ENCODE measurements around the gene NKAIN2.
"Not testable (repeated sequence)": the region's sequence is repeated elsewhere in the genome, so short reads cannot be mapped to it uniquely, and the experiment has no call there.

Gene NKAIN2

GRCh38 chr6:124494956-124495664 lies 691.4 kb downstream of the NKAIN2 start:
- DNase-seq (ENCODE audit: low read depth in 2 of 2) = no peak

GRCh38 chr6:124495665-124496190 lies 692.1 kb downstream of the NKAIN2 start:
- DNase-seq (ENCODE audit: low read depth in 2 of 2) = no peak

DNA sequence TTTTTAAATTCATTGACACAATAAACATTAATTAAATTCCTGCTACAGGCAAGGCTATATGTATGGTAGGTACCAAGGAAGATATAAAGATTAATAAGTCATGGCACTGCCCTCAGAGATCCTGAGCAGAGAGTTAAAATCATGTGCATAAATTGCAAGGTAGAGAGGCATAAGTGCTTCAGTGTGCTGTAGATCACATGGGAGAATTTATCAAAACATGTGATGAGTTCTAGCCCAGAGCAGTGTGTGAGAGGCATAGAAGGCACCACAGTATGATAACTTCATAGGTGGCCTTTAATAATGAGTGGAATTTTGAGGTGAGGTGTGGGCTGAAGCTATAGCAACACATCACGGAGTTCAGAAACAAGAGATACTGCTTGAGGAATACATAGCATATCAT lies 692.7 kb downstream of the NKAIN2 start:
- no peak for DNase-seq (ENCODE audit: low read depth in 2 of 2)

DNA sequence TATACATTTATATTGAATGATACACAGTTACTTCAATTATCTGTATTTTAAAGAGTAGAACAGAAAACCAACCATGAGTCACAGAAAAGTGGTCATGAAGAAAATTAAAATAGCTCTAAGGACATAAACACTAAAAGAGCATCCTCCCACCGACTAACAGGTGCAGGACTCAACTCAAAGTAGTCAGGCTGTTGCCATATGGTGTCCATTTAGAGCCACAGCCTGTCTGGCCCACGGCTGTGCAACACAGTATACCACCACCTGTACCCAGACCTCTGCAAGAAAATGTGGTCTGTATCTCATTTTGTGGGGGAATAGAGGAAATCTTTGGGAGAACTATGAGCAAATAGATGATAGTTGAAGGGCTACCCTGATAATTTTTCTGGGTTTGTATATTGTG lies 708.8 kb downstream of the NKAIN2 start:
- no peak for DNase-seq (ENCODE audit: low read depth in 2 of 2)

- no peak for DNase-seq (ENCODE audit: low read depth in 2 of 2)
Measured at GRCh38 chr6:124517339-124517738, 713.7 kb downstream of the NKAIN2 start.

GRCh38 chr6:124520514-124520913 lies 716.8 kb downstream of the NKAIN2 start:
- no peak for DNase-seq (ENCODE audit: low read depth in 2 of 2)

DNA sequence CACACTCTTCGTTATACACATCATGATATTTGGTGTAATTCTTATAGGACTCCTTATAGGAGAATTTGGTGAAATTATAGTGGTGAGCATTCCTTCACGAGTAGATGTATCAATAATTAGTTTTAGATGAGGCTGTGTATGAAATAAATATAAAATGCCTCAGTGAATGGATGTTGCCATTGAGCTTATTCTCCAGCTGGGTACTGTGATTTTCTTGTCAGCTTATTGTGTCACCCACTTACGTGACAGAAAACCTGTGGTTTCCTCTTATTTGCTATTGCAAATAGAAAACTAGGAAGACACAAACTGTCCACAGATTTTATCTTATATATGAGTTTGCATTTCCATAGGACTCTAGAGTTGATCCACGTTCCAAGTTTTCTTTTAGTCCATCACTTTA lies 718.7 kb downstream of the NKAIN2 start:
- no peak for DNase-seq (ENCODE audit: low read depth in 2 of 2)

- no peak for DNase-seq (ENCODE audit: low read depth in 2 of 2)
Measured at GRCh38 chr6:124524491-124525200, 721.0 kb downstream of the NKAIN2 start.

DNA sequence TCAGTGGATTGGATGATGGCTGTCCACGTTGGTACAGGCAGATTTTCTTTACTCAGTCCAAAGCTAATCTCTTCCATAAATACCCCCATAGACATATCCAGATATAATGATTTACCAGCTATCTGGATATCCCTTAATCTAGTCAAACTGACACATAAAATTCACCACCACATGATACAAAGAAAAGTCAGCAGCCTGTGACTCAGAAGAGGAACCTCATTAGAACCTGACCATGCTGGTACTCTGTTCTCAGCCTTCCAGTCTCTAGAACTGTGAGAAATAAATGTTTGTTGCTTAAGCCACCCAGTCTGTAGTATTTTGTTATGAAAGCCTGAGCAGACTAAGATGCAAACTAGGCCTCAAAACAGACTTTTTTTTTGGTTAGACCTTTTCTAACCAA lies 727.3 kb downstream of the NKAIN2 start:
- DNase-seq (ENCODE audit: low read depth in 2 of 2) = no peak

DNA sequence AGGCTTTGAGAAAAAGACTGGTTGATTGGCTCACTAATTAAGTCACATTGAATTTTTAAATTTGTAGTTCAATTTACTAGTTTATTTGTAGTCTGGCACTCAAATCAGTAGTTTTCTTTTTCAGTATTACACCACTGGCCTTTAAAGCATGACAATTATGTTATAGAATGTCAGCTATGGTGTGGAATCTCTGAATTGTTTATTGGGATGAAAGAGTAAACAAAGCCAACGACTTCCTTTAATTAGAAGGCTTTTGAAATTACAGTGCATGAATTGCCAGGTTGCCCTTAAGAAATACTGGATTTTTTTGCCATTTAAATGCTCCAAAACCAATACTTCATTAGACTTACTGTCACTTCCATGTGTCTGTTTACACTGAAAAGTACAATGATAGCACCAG lies 731.6 kb downstream of the NKAIN2 start:
- no peak for DNase-seq (ENCODE audit: low read depth in 2 of 2)

DNA sequence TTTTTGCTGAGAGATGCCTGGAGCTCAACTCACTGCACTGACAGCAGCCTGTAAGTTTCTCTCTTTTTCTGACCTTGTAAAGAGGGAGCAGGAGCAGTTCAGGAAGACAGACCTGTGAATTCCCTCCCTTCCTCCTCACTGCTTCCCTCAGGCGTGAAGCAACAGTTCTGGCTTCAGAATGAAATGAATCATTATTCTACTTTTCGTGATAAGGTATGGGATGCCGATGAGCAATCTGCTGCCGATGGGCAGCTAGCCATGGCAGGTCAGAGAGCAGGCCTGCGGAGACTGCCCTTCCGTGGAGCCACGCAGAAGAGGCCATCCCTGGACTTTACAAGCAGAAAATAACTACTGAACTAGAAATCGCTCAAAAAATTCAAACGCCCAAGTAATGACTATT lies 732.1 kb downstream of the NKAIN2 start:
- DNase-seq (ENCODE audit: low read depth in 2 of 2) = no peak

GRCh38 chr6:124536157-124536841 lies 732.6 kb downstream of the NKAIN2 start:
- no peak for DNase-seq (ENCODE audit: low read depth in 2 of 2)

DNA sequence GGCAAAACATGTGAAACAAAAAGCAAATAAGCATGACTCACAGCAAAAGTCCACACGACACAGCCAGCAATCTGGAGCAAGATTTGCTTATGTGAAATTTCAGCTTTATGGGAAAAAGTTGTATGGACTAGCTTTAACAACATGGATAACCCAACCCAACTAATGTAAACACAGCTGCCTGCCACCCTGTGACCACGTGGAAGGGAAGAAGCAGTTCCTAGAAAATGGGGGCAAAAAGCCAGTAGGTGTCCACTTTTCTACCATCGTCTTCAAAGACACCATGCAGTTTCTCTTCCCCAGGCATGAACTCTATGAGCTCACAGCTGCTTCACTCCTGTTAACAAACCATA lies 733.2 kb downstream of the NKAIN2 start:
- DNase-seq (ENCODE audit: low read depth in 2 of 2) = no peak

DNA sequence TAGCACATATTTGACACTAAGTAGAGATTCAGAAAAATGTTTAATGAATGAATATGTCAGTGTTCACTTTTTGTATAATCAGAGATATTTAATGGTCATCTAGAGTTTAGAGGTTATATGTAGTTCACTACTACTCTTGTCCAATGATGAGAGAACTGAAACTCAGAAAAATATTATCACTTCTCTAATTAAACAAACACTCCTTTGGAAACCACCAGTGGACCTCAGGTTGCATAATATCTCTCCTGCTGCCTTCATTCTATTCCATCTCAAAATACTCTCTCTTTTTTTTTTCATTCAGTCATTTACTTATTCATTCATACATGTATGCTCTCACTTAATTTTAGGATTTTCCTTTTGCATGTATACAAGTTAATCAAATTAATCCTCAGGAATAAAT lies 735.4 kb downstream of the NKAIN2 start:
- DNase-seq (ENCODE audit: low read depth in 2 of 2) = no peak

DNA sequence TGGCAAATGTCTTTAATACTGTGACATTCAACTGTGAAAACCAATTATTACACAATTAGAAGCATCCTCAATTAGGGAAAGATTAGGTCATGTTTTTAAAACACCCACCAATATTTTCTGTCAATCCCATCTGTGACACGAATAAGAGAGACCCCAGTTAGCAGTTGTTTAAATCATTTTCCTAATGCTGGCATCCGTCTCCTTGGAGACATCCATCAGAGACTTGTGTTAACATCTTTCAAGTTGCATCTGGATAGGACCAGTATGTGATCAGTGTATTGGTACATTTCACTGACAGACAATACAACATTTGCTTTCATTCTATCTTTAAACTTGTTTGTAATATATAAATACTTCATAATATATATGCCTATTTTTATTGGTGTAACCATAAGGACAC lies 737.9 kb downstream of the NKAIN2 start:
- no peak for DNase-seq (ENCODE audit: low read depth in 2 of 2)

DNA sequence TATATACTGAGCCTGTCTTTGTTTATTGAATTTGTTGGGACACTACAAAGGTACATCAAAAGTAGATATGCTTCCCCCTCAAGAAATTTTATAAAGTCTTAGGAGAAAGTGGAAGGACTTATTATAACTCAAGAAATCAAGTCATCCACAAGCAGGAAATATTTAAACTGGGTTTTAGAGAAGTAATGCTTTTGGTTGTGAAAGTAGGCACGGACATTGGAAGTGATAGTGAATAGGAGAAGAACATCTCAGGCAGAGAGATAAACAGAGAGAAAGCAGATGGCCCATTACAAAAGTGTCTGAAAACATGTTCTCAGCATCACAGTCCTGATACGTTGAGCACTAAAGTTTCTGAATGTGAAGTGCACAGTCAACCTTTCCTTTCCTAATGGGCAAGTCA lies 742.9 kb downstream of the NKAIN2 start:
- DNase-seq (ENCODE audit: low read depth in 2 of 2) = no peak

DNA sequence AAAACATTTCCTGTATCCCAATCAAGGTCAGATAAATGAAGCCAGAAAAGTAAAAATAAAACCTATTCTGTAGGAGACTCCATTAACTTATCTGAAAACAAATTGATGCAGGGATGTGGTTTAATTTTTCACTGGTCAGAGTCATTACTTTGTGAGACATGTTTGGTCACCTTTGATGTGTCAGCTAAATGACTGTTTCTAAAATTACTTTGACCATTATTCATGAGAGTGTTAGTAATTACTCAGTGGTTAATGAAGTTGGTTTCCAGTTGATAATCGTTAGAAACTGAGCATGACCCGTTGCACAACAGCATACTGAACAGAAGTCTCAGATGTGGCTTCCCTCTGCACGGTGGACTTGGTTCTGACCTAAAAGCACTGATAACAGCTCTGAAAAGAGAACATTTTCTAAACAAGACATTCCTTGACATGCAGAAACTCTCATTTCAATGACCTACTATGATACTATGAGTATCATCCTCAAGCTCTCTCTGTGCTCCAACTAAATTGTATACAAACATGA lies 748.1 kb downstream of the NKAIN2 start:
- DNase-seq (ENCODE audit: low read depth in 2 of 2) = no peak

DNA sequence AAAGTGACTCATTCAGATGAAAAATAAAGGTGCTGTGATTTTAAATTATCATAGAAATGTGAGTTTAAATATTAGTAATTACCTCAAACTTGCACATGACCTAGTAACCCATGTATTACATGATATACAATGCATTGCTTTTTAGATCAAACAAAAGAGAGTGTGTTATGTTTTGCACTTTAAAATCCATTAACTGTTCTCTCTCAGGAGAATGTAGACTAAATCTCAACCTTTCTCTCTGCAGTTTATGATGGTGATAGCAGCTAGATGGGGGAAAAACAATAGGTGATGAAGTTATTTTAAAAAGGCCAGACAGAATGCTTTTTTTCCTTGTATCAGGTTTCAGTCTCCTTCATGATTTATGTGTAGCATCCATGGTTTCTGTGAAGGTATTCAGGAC lies 754.2 kb downstream of the NKAIN2 start:
- no peak for DNase-seq (ENCODE audit: low read depth in 2 of 2)

GRCh38 chr6:124560078-124560477 lies 756.4 kb downstream of the NKAIN2 start:
- not testable (repeated sequence) for DNase-seq (ENCODE audit: low read depth in 2 of 2)

DNA sequence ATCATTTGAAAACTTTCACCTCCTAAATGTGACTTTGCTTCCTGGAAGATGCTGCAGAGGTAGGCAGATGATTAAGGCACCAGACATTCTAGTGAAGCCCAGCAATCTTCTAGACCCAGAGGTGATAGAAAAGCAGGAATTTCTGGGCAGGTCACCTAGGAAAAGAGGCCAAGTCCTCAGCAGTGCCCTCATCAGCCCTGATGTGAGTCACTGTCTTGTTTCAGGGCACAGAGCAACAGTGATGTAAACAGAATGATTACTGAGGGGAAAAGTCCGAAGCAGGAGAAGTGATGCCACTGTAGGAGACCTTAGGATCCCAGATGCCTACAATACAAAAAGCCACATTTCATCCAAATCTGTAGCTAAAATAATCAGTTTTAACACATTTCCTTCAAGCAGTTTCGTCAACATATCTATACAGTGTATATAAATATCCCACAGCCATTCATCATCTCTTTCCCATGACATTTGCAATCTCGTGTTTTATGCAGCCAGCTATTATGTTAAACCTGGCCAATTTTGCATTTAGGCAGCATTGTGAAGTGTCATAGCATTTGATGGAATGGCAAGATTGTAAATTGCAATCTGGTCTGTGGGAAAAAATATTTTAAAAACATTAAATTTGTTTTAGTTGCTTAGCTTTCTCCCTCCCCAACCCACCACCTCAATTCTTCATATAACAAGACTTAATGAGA lies 757.4 kb downstream of the NKAIN2 start:
- no peak for DNase-seq (ENCODE audit: low read depth in 2 of 2)

DNA sequence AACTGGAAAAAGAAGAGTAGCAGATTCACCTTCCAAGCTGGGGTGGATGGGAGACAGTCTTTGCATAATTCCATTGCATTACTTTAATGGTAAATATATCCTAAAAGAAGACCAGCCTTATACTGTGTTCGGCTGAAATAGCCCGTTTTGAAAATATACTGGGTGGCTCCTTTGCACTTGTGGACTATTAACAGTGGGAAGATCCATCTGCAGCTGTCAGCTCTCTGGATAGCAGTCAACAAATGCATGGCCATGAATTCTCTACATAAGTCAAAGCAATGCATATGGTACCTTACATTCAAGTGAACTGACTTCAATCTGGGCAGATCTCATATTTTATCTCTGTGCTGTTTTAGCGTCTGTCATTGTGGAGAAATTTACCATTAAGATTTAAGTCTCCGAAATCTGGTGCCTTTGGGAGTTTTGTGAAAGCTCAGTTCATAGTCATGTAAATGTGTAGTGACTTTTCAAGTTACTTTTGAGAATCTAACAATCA lies 758.0 kb downstream of the NKAIN2 start:
- no peak for DNase-seq (ENCODE audit: low read depth in 2 of 2)

DNA sequence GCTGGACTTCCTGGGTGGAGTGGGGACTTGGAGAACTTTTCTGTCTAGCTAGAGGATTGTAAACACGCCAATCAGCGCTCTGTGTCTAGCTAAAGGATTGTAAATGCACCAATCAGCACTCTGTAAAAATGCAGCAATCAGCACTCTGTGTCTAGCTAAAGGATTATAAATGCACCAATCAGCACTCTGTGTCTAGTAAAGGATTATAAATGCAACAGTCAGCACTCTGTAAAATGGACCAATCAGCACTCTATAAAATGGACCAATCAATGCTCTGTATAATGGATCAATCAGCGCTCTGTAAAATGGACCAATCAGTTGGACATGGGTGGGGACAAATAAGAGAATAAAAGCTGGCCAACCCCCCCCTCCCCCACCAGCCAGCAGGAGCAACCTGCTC lies 760.5 kb downstream of the NKAIN2 start:
- DNase-seq (ENCODE audit: low read depth in 2 of 2) = not testable (repeated sequence)
